GM12872 (cell line): ENCODE measurements around the gene LMBRD2.

Experiments used
- CTCF ChIP-seq: IDR thresholded peaks from 3 replicates; pipeline ENCODE4 v1.5.1; 2011; ENCODE audit warnings: low read depth, mild to moderate bottlenecking, low read length, moderate library complexity; ENCODE audit not compliant: insufficient read depth

Gene LMBRD2

DNA sequence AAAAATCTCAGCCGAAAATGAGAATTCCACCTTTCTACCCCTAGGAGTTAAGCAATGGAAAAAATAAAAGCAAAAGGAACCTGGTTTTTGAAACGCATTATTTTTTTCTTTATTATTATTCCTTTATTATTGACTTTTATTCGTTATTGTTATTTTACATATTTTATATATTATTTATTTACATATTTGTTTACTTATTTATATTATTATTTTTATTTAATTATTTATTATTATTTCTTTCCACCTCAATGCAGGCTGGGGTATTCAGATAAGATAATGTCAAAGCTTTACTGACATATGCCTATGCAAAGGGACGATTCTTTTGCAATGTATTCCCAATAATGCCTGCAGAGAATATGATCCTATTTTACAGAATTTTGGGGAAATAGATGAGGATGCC, 101.7 kb downstream of the LMBRD2 start:
- no peak for TF ChIP-seq CTCF
